ENCODE data around the gene FABP2.

- TF ChIP-seq TAF1 (IDR thresholded peaks at IDR 0.05; ENCODE audit: borderline replicate concordance, insufficient read depth, low read length): no peak
- TF ChIP-seq REST (IDR thresholded peaks at IDR 0.05; ENCODE audit: insufficient read depth in 1 of 2, low read depth in 2 of 2, low read length in 2 of 2): no peak
Measured at GRCh38 chr4:119284876-119285780, 36.8 kb downstream of the FABP2 start.
